CD4-positive, alpha-beta T cell treated with Interleukin-15 for 4 hours (primary cell): Measurements from ENCODE around the gene HPCAL1.
"Not testable (repeated sequence)": the region's sequence is repeated elsewhere in the genome, so short reads cannot be mapped to it uniquely, and the experiment has no call there.

Experiments
- DNase-seq: peaks from one replicate; pipeline ENCODE4 v3.0.0-alpha.2; 2020; ENCODE audit warnings: low spot score

Gene HPCAL1

GRCh38 chr2:10285191-10285555 lies 17.5 kb upstream of the HPCAL1 start:
- DNase-seq: no peak

GRCh38 chr2:10285556-10286198 lies 17.0 kb upstream of the HPCAL1 start:
- no peak for DNase-seq

DNA sequence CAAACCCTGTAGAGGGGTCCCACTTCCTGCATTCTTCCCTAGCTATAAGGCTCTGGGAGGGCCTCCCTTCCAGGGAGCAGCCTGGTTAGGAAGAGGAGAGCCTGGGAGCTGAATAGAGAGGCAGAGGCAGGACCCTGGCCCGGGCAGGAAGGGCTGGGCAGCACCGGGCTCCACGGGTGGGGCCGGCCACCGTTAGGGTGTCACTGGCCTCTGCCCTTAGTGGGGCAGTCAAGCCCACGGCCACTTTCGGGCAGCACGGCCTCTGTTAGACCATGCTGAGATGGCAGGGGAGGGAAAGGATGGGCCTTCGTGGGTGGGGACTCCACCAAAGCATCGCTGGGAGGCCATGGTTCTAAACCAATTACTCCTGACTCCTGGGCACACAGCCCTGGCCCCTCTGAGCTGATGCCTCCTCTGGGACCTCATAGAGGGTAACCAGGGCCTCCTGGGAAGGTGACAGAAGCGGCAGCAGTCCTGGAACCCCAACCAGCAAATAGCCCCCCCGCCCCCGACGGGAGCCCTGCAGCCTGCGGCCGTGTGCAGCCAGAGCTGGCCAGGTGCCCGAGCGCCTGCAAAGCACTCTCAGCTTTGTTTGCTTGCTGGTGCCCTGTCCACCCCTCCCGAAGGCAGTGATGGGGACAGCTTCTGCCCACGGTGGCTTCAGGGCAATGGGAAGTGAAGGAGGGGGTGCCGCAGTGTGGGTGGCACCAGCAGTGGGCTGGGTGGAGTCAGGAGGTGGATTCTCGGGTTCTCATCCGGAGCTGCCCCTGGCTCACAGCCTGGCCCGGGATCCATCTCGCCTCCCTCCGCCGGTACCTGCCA lies 16.3 kb upstream of the HPCAL1 start:
- DNase-seq: no peak

GRCh38 chr2:10287761-10288160 lies 14.9 kb upstream of the HPCAL1 start:
- no peak for DNase-seq

DNA sequence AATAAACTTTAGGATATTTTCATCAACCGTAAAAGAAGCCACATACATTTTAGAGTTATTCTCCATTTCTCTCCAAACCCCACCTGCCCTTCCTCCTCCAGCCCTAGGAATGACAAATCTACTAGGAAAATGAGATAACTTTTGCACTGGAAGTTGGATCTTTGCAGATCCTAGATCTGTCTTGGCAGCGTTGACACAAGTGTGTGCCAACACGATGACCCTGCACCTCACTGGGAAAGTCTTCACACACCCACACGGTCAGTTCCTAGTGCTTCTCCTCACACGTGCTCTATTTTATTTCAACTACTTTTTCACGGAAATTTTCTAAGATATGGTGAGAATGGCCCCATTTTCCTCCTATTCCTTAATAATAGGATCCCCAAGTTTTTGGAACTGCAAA lies 14.1 kb upstream of the HPCAL1 start:
- DNase-seq: no peak

DNA sequence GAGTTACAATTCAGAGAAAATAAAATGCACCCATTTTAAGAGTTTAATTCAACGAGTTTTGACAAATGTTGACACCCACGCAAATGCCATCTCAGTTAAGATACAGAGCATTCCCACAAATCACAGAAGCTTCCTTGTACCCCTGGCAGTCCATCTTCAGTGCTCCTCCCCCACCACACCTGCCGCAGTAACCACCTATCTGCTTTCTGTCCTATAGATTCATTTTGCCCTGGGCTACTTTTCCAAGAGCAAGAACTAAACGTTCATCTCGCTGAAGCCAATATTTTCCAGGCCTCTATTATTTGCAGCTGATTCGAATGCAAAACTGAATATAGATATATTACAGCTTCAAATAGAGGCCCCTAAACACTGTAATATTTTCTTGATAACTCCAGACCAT lies 13.4 kb upstream of the HPCAL1 start:
- no peak for DNase-seq

DNA sequence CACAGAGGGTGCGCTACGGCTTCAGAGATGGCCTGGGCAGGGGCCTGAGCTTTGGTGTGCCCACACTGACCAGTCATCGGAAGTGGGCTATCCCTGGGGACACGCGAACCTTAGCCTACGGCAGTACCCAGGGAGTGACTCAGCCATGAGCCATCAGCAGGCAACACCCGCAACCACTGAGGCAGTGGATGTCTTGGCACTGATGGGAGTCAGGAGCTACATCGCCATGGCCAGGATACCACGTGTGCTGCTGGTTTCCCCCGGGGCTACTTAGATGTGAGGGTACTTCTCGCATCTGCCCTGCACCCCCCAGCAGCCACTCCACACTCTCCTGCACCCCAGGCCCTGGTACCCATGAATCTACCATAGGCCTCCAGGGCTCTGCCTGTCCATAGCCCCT lies 12.8 kb upstream of the HPCAL1 start:
- no peak for DNase-seq

DNA sequence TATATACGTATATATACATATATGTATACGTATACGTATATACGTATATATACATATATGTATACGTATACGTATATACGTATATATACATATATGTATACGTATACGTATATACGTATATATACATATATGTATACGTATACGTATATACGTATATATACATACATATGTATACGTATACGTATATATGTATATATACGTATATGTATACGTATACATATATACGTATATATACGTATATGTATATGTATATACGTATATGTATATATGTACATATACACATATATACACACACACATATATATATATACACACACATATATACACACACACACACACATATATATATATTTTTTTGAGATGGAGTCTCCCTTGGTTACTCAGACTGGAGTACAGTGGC lies 11.3 kb upstream of the HPCAL1 start:
- DNase-seq: not testable (repeated sequence)

- DNase-seq: no peak
Observed at GRCh38 chr2:10292033-10292432, 10.7 kb upstream of the HPCAL1 start.

DNA sequence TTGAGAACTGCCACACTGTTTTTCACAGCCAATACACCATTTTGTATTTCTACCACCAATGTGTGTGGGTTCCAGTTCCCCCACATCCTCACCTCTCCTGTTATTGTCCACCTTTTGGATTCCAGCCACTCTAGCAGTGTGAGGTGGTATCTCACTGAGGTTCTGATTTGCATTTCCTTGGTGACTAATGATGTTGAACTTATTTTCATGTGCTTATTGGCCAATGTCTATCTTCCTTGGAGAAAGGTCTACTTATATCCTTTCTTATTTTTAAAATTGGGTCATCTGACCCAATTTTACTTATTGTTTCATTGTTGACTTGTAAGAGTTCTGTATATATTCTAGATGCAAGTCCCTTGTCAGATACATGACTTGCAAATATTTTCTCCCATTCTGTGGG lies 9.1 kb upstream of the HPCAL1 start:
- no peak for DNase-seq

GRCh38 chr2:10294077-10294476 lies 8.6 kb upstream of the HPCAL1 start:
- no peak for DNase-seq

GRCh38 chr2:10295649-10296048 lies 7.1 kb upstream of the HPCAL1 start:
- DNase-seq: not testable (repeated sequence)

GRCh38 chr2:10296142-10296541 lies 6.6 kb upstream of the HPCAL1 start:
- no peak for DNase-seq

- no peak for DNase-seq
Observed at GRCh38 chr2:10297191-10297830, 5.4 kb upstream of the HPCAL1 start.

GRCh38 chr2:10297959-10298531 lies 4.7 kb upstream of the HPCAL1 start:
- peak; percentile 63 for DNase-seq

DNA sequence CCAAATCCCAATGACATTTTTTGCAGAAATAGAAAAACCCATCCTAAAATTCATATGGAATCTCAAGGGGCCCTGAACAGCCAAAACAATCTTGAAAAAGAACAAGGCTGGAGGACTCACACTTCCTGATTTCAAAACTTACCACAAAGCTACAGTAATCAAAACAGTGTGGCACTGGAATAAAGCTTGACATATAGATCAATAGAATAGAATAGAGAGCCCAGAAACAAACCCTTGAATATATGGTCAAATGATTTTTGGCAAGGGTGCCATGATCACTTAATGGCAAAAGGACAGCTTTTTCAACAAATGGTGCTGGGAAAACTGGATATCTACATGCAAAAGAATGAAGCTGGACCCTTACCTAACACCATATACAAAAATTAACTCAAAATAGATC lies 3.9 kb upstream of the HPCAL1 start:
- DNase-seq: not testable (repeated sequence)

DNA sequence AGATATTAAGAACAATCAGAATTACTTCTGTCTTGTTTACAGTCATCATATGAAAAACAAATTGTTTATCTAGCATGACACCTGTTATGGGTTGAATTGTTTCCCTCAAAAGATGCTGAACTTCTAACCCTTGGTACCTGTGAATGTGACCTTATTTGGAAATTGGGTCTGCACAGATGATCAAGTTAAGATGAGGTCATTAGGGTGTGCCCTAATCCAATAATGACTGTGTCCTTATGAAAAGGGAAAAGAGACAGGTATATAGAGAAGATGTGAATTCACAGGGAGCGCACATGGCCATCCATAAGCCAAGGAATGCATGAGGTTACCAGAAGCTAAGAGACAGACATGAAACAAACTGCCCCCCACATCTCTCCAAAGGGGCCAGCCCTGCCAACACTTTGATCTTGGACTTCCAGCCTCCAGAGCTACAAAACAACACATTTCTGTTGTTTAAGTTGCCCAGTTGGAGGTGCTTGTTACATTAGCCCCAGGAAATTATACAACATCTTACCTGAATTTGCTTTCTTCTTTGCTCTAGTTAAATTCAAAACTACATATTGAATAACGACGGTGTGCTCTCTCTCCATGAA lies 2.3 kb upstream of the HPCAL1 start:
- no peak for DNase-seq

GRCh38 chr2:10300997-10301940 lies 1.4 kb upstream of the HPCAL1 start:
- DNase-seq: no peak

DNA sequence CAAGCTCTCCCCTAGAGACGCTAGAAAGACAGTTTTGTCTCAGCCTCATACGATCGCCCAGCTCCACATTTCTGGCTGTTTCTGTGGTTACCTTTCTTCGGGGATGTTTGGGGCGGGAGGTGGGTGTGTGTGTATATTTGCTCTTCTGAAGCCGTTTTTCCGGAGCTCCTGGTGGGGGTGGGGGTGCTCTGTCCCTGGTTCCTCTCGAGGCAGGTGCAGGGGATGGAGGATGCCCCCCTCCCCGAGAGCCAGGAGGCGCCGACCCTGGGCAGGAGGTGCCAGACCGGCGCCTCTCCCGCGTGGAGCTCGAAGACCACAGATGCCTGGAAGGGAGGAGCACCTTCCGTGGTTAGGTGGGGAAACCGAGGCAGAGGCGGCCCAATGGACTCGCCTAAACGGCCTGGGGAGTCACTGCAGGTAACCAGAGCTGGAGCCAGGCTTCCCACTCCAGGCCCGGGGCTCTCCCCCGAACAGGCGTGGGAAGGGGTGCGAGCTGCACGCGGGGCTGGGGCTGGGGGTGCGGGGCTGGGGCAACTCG lies 694 bp upstream of the HPCAL1 start:
- no peak for DNase-seq

DNA sequence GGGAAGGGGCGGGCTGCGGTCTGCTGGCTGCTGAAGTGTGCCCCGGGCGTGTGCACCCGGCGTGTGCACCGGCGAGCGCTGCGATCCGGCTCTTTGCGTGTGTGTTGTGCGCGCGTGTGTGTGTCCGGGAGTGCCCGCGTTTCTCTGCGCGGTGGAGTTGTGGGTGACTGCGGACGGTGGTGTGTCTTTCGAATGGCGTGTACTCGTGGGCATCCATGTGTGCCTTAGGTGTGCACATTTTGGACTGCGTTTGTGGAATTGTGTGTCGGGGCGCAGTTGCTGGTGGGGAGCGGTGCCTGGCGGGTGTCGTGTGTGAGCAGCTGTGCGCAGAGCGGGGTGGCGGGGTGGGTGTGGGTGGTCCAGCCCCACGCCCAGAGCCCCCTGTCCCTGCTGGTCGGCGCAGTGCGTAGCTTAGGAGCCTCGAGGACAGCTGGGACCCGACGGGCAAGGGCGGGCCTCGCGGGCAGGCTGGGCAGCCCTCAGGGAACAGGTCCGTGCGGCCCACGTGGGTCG lies 533 bp downstream of the HPCAL1 start:
- peak; percentile 14 for DNase-seq
